ENCODE measurements around the gene CYB5R3.

Gene CYB5R3

GRCh38 chr22:42644422-42645340 lies 4.5 kb downstream of the CYB5R3 start:
- peak; percentile 79 for DNase-seq

DNA sequence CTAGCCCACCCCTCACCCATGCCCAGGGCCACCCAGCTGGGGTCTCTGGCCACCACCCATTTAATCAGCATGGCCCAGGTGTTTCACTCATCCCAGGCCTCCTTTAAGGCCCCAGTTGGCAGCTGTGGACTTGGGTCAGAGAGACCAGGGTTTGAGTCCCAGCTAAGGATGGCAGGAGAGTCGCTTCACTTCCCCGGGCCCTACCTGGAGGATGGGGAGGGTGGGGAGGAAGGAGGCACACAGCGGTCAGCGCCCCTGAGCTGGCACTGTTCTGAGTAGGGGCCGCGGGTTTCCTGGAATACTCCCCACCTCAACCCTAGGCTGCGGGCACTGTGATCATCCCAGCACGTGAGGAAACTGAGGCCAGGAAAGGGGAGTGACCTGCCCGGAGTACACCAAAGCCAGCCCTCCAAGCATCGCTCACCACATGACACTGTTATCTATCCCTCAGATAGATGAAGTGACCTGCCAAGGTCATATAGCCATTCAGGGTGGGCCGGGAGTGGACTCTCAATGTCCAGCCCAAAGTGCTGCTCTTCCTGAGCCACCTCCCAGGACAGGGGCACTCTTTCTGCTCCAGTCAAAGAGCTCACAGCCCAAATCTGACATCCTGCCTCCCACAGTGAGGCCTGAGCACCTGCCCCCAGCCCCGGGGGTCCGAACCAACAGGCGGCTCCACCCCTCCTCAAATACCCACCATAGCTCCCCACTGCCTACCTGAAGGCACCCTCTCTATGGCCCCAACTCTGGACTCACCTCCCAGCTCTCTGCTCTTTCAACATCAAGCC lies 5.4 kb downstream of the CYB5R3 start:
- no peak for DNase-seq

- no peak for DNase-seq
These were observed 6.2 kb downstream of the CYB5R3 start for GRCh38 chr22:42642806-42643633.

DNA sequence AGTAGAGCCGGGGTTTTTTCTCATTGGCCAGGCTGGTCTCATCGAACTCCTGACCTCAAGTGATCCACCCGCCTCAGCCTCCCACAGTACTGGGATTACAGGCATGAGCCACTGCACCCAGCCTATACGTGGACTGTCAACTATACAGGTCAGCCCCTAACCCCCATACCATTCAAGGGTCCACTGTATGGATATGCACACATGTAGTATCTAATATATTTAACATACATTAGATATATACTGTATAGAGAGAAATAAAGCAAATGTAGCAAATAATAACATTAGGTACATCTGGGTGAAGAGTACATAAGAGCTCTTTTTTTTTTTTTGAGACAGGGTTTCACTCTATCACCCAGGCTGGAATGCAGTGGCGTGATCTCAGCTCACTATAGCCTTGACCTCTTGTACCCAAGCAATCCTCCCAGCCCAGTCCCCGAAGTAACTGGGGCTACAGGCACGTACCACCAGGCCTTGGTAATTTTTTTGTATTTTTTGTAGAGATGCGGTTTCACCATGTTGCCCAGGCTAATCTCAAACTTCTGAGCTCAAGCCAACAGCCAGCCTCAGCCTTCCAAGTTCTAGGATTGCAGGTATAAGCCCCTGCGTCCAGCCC lies 7.3 kb downstream of the CYB5R3 start:
- DNase-seq = no peak

GRCh38 chr22:42639541-42640241 lies 9.5 kb downstream of the CYB5R3 start:
- no peak for DNase-seq

DNA sequence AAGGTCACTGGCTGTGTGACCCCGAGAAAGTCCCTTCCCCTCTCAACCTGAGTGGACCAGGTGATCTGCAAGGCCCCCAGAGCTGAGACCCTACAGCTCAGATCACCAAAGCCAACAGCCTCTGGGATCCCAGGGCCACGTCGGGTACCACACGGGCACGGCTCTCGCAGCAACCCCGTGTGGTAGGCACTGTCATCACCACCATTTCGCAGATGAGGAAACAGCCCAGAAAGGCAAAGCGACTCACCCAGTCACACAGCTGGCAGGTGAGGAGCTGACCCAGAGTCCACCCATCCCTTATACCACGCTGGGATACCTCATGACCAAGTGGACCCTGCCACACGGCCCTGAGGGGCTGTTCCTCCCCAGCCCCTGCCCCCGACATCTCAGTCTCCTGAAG lies 11.6 kb downstream of the CYB5R3 start:
- no peak for DNase-seq

- DNase-seq = no peak
These were observed 12.7 kb downstream of the CYB5R3 start for GRCh38 chr22:42636506-42636905.

DNA sequence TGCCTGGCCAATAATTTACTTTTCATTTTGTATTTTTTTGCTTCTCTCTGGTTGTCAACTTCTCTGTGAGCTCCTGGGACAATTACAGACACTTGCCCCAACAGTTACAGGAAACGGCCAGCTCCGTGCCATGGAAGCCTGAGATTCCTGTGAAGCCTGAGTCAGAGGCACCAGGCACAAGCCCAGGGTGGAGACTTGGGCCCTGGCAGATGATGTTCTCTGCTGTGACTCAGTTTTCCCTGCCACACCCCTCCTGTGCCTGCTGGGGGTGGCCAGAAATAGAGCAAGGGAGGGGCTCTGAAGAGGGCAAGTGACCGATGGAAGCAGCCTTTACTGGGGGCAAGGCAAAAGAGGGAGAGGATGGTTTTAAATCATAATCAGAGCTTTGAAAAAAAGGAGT lies 13.7 kb downstream of the CYB5R3 start:
- DNase-seq = no peak

DNA sequence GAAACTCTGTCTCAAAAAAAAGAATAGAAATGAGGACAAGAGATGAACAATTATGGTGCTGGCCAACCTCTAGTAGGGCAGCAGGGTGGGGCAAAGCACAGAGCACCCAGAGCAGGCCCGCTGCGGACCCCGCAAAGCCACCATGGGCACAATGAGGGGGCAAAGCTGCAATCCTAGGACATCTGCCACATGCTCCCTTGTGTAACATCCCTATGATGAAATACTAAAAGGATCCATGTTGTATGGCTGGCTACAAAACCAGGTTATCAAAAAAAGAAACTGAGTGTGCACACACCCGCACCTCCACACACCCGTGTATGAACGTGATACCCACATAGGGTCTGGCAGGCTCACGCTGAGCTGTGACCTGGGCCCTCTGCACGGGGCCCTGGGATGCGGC lies 16.2 kb downstream of the CYB5R3 start:
- no peak for DNase-seq

- DNase-seq = no peak
These were observed 17.1 kb downstream of the CYB5R3 start for GRCh38 chr22:42632096-42632495.

DNA sequence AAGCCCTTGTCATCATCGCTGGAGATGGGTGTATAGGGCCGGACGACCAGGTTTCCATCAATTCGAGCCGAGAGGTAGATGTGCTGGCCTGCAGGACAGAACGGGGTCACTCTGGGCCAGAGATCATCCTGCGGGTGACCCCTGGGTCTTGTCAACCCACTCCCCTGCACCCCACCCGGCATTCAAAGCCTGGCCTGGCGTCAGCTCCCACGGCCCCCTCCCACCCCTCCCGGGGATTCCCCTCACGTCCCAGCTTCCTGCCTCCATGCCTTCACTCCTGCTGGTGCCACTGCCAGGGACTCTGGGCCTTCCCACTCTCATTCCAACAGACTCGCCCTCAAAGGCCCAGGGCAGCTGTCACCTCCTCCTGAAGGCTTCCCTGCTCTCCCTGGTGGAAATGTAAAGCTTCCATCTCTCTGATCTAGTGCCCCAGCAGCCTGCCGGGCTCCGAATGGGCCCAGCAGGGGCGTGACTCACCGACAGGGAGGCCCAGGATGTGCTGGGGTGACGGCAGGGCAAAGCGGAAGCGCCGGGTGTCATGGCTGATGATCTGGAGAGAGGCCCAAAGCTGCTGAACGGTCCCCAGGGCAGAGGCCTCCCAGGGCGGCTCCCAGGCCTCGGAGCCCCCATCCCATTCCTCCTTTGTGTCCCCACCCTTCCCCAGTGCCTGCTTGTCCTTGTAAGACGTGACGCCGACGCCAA lies 18.1 kb downstream of the CYB5R3 start:
- DNase-seq = no peak

DNA sequence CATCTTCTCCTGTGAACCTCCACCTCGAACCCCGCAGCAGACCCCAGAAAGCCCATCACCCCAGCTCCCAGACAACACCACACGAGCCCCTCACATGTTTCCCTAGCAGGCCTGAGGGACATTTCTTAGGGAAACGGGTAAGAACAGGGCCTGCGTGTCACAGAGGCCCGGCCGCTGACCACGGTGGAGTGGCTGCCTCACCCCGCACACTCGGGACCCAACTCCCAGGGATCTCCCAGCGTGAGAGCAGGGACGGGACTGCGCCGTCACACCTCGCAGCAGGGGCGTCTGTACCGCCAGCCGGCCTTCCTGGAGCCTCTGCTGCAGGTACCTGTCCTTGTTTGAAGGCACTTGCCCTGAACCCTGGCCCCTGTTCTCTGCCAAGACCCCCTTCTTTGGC lies 19.0 kb downstream of the CYB5R3 start:
- no peak for DNase-seq

DNA sequence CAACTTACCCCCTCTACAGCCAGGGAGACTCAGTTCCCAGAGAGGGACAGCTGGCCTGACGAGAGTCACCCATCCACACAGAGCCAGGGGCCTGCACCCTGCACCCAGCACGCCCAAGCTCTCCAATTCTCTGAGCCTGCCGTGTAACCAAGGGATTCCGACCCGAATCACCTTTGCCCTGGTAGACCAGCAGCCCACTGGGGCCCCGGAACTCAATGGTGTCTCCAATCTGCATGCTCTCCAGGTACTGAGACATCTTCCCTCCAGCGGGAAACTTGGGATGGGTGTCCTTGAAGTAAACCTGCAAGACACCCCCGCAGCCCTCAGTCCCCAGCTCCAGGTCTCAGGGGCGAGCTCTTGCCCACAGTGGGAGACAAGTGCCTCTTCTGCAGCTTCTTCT lies 21.2 kb downstream of the CYB5R3 start:
- DNase-seq = no peak

- DNase-seq = no peak
These were observed 22.1 kb downstream of the CYB5R3 start for GRCh38 chr22:42626951-42627625.

DNA sequence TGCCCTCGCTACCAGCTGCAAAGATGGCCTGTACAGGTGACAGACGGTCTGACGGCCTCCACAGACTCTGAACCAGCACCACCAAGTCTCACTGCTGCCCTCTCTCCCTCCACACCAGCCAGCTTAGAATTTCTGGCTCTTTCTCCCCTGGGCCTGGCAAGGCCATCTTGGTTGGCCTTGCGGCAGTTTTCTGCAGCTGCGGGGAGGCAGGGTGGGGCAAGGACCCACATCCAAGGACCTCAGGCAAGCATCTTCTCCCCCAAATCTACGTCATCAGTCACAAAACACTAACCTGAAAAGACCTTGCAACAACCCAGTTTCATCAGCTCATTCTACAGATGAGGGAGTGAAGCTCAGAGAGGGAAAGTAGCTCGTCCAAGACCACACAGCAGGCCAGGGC lies 22.8 kb downstream of the CYB5R3 start:
- DNase-seq = no peak

- no peak for DNase-seq
These were observed 23.8 kb downstream of the CYB5R3 start for GRCh38 chr22:42625416-42625815.

DNA sequence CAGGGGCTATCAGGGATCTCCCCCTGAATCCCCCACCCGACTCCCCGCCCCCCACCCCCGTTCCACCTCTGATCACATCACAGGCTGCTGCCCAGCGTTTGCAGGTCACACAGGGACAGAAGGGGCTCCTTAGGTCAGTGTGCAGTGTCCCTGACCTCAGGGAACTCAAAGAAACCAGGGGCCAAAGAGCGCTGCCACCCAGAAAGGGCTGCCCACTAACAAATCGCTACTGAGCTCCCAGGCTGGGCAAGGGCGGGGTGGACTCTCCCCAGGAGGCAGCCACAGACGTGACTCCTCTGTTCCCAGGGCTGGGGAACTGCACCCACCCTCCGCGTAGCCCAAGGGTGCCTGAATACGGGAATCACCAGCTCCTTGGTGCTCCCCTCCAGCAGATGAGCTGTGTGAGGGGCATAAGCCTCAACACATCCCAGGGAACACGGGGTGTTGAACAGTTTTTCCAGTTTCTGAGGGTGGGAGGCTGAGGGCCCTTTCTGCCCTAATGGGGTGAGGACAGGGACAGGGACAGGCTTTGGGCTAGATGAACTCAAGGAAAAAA lies 24.6 kb downstream of the CYB5R3 start:
- no peak for DNase-seq

DNA sequence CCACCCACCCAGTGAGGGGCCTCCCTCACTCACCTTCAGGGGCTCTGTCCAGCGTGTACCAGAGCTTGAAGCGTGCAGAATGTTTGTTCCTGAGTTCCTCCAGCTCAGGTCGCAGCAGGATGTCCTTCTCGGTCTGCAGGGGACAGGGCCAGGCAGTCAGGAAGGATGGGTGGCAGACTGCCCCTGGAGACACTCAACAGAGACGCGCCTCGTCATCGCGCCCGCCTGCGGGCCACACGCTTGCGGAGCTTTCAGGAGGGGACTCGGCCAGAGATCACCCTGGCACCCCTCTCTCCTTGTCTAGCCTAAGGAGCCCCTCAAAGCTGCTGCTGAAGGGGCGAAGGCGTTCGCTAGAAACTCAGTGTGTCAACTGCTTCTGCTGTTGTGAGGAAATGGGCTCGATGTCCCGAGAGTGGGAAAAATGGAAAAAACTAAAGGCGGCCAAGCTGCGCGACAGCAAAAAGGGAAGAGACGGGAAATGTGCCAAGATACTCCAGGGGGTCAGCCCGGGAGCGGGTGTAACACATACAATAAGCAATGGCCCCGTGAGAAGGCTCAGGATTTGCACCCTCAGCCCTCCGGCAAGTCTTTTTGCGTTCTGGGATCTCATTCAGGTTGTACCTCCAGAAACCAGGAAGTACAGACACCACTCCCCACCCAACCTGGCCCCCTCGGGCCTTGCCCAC lies 25.3 kb downstream of the CYB5R3 start:
- DNase-seq = no peak

GRCh38 chr22:42623301-42623751 lies 25.9 kb downstream of the CYB5R3 start:
- no peak for DNase-seq
